GM18526 (cell line): ENCODE measurements around the gene ATP5MC2.

Source experiments
- POLR2A ChIP-seq: IDR thresholded peaks from 3 replicates; pipeline ENCODE4 v1.6.1; 2011; ENCODE audit not compliant: insufficient read length; ENCODE audit errors: extremely low read depth

The ATP5MC2 gene

DNA sequence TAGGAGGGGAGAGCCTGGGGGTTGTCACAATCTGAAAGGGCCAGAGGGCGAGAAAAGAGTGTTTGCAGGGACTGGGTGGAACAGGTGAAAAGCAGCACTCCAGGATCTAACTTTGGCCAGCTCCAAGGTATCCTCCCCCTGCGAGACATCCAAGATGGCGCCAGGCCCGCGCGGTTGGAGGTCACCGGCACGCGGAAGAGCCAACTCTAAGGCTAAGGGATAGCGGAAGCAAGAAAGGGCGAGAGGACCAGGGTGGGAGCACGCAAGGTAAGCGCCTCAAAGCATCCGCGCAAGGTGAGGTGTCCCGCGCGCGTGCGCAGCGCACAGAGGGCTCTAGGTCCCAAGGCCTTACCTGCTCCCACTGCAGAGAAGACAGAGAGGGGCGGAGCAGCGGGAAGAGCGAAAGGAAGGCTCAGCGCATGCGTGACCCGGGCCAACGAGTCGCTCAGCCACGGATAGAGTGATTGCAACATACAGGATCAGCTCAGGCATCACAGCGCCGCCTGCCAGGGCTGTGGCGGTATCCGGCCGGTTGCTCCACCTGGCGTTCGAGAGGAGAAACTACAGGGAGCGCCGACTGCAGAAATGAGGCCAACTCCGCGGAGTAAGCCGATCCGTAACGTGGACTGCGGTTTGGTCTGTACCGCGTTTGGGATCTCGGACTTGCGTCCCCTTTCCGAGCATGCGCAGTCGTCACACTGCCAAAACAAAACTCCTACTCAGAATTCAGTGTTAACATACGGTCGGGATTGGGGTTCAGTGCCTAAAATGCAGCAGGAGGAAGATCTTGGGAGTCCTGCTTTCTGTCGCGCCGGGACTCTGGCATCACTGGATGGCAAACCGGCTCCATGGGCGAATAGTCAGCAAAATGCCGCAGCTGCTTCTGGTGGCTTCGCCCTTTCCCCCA, at the start of gene ATP5MC2:
ATP5MC2 (minus strand) TSS at position 383 of the 907 bp plus-strand sequence. CDS start 3,469 bp downstream, outside the sequence.
- TF ChIP-seq POLR2A, result peak; percentile 90

- no peak for TF ChIP-seq POLR2A
Measured at GRCh38 chr12:53722450-53723041, 46.7 kb upstream of the ATP5MC2 start.

DNA sequence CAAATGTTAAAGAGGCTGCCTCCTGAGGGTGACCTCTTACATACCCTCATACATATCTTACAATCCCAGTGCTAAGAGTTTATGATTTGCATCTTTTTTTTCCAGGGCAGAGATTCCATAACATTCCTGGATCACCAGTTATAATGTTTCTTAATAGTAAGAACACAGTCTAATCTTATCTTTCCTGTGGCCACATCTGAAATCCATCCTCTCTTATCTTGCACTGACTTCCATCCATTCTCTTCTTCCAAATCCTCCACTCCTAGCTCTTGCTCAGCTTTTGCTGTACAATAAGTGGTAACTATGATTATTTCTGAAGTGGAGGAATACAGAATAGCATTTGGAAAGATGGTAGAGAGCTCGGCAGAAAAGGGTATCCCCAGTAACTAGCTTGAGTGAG, 45.1 kb upstream of the ATP5MC2 start:
- TF ChIP-seq POLR2A, result no peak

- TF ChIP-seq POLR2A, result no peak
Measured at GRCh38 chr12:53719649-53720048, 43.8 kb upstream of the ATP5MC2 start.

GRCh38 chr12:53717319-53717718, 41.4 kb upstream of the ATP5MC2 start:
- TF ChIP-seq POLR2A, result no peak

GRCh38 chr12:53714004-53714403, 38.1 kb upstream of the ATP5MC2 start:
- no peak for TF ChIP-seq POLR2A

DNA sequence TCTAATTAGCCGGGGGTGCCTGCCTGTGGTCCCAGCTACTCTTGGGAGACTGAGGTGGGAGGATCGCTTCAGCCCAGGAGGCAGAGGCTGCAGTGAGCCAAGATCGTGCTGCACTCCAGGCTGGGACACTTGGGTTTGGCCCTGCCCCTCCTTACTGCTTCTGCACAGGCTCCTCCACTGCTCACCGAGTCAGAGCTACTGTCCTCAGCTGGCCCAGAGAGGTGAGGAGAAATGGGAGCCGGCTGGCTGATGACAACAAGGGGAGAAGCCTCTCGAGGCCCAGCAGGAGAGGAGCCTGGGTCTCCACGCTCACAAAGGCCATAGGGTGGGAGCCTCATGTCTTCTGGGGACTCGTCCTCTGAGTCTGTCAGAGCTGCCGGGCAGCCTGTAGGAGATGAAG, 37.6 kb upstream of the ATP5MC2 start:
- no peak for TF ChIP-seq POLR2A

DNA sequence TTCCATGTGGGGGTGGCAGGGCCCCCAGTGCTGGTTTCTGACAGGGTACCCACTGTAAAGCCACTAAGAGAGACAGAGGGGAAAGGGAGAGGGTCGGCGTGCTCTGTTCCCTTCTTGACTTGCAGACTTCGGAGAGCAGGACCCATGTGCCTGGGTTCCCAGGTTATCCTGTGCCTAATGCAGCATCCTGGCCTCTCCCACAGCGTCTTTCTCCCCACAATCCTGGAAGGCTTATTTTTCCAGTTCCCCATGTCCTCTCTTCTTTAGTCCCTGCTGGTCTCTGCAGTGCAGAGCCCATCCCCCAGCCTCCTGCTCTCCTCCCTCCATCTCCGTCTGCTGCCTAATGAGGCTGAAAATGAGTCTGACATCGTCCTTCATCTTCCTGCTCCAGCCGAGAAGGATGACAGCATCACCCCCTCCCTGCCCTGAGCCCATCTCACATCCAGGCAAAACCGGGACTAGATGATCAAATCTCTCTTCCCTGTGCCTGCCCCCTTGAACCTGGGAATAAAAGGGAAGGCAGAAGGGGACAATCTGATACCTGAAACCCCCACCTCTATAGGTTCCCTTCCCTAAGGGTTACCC, 36.3 kb upstream of the ATP5MC2 start:
- TF ChIP-seq POLR2A, result no peak

DNA sequence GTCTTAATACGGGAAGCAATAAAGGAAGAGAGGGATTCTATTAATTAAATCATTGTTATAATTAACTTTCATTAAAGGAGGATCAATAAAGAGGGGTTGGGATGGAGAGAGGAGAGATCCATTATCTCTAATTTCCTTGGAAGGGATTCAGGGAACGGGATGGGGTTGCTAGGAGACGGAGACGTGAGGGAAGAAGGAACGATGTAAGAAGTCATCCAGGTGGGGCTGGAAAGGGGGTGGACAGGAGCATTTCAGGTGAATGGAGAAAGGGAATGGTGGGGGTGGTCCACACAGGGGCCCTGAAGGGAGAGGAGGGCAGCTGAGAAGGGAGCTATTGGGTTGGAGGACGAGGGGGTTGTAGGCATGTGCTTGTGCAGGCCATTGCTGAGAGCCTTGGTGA, 34.2 kb upstream of the ATP5MC2 start:
- TF ChIP-seq POLR2A, result no peak

DNA sequence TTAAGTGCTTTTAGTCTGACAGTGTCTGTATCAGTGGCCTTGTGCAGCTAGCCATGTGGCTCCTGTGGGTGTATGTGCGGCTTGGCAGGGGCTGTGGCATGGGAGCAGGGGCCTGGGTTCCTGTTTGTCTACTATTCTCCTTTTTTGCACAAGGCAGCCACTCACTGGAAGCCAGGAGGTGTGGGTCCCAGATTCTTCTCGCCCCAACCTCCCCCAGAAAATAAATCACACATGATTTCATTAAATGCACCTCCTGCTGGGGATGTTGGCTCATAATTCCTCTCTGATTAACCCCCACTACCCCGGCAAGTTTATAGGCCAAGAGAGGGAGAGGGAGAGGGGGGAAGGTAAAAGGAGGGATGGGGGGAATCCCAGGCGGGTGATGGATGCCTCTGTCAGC, 33.8 kb upstream of the ATP5MC2 start:
- no peak for TF ChIP-seq POLR2A

DNA sequence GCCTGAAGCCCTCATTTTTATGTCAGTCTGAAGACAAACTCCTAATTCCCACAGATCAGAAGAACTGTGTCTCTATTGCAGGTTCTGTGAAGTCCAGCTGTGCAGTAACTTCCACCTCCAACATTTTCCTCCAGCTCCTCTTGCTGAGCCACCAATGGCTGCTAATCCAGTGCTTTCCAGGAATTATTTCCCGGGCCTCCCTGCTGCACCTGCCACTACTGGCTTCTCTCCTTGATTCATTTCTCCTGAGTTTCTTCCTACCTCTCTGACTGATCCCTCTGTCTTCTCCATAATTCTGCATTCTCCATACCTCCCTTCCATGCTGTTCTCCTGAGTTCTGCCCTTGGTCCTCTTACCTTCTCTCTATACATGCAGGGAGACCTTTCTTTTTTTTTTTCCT, 30.2 kb upstream of the ATP5MC2 start:
- TF ChIP-seq POLR2A, result no peak

DNA sequence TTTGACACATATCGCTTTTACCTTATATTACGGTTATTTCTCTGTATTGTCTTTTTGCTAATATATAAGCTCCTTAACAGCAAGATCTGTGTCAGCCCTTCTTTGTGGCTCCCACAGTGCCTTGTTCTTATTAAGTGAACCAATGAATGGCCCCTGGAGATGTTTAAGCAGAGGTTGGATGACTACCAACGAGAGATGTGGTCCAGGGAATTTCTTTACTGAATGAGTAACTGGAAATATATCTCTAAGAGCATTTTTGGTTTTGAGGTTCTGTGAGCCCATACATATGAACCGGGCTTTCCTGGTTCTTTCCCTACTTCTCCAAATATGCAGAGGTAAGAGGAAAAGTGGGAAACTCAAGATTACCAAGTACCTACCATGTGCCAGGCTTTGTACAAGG, 27.9 kb upstream of the ATP5MC2 start:
- TF ChIP-seq POLR2A, result no peak

DNA sequence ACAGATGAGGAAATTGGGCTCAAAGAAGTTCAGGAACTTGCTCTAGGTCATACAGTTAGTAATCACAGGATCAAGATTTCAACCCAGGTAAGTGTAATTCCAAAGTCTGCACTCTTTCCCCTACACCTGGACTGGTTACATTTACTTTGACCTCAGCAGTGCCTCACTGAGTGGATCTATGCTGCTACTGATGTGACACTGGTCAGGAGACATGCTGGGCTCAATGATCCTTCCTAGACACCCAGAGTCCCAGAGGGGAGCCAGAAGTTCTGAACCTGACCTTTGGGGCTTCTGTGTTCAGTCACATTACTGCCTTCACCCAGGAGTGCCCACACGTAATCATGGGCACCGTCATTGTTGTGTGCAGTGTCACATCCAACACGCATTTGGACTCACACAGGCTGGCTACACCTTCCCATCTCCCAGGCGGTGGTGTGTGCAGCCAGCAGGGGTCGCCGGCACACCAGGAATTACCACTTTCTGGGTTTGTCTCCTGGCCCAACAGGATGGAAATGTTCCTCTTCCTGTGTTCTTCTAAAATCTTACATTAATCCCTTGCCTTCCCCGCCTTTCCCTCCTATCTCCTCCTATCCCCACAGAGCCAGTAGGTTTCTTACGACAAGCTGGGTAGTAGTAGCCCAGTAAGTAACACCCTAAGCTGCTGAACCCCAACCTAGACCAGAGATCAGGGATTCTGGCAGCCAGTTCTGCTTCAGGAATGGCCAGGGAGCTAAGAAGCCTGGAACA, 25.8 kb upstream of the ATP5MC2 start:
- no peak for TF ChIP-seq POLR2A

DNA sequence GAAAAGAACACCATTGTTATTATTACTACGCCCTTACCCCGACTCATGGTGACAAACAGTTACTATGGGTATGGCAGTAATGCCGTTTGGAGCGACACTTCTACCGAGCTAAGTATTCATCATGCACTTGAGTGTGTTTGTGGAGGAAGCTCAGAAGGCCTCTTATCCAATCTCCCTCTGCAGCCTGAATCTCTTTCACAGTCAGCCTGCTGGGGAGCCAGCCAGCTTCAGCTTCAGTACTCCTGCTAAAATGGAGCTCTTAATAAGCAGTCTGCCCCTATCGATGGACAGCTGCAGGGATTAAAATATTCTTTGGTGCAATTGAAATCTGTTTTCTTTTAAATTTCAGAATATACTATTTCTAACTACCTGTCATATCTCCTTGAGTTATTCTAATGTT, 24.7 kb upstream of the ATP5MC2 start:
- no peak for TF ChIP-seq POLR2A

GRCh38 chr12:53699678-53700025, 23.8 kb upstream of the ATP5MC2 start:
- no peak for TF ChIP-seq POLR2A
